Stimulated activated CD4-positive, alpha-beta T cell treated with anti-CD3 and anti-CD28 coated beads, Interleukin-12 subunit alpha, Interleukin-12 subunit beta, amount 100 ng/mL, for 4 hours (primary cell): ENCODE results near the gene ZBTB46.
"Not testable (repeated sequence)": the region's sequence is repeated elsewhere in the genome, so short reads cannot be mapped to it uniquely, and the experiment has no call there.

ENCODE experiments used
- DNase-seq: peaks from one replicate; pipeline ENCODE4 v3.0.0-alpha.2; 2020

The ZBTB46 gene

DNA sequence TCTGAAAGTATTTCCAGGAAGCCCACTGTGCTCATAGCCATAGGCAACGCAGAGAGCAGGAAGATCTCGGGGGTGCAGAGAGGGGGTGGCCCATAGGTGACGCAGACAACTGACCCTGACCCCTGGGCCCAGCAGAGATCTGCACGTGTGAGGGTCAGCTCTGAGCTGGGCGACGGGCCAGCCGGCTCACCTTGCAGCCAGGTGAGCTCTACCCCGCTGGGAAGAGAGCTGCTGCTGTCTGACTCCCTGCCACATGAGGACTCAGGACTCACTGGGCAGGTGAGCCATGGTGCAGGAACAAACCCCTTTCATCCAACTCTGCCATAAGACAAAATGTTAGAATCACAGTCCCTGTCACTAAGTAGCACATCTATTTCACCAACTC is 19.6 kb downstream of the ZBTB46 start:
- no peak for DNase-seq

DNA sequence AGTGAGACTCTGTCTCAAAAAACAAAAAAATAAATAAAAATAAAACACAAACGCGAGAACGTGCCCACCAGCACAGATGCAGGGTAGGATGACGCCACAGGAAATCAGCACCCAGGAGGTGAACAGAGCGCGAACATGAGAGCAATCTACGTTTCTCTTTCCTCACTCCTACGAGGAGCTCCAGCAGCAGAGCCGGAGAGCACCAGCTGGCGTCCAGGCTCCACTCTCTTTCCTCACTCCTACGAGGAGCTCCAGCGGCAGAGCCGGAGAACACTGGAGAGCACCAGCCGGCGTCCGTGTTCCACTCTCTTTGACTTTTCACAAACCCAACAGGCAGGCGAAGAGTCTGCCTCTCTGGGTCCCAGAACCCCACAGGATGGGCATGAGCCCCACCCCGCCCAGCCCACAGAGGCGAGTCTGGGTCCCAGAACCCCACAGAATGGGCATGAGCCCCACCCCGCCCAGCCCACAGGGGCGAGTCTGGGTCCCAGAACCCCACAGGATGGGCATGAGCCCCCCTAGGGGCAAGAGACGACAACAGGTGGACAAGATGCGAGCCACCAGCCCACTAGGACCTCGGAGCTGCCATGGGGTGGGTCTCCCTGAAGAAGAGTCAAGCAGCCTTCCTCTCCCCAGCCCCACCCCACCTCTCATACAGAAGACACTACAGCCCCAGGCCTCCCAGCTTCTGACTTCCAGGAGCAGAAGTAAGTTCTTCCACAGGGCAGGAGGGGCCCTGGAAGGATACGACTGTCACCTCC is 20.2 kb downstream of the ZBTB46 start:
- DNase-seq: no peak

DNA sequence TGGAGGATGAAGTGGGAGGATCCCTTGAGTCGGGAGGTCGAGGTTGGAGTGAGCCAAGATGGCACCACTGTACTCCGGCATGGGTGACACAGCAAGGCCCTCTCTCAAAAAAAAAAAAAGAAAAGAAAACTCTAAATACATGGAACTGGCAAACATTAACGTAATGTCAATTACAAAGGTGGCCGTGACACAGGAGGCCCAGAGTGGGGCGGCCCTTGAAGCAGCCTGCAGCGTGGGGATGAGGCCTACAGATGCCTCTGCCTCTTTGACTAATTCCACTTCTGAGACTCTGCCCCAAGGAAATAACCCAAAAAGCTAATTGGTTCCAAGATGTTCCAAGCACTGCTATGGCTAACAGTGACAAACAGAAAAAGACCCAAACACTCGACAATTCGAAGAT is 21.2 kb downstream of the ZBTB46 start:
- no peak for DNase-seq

DNA sequence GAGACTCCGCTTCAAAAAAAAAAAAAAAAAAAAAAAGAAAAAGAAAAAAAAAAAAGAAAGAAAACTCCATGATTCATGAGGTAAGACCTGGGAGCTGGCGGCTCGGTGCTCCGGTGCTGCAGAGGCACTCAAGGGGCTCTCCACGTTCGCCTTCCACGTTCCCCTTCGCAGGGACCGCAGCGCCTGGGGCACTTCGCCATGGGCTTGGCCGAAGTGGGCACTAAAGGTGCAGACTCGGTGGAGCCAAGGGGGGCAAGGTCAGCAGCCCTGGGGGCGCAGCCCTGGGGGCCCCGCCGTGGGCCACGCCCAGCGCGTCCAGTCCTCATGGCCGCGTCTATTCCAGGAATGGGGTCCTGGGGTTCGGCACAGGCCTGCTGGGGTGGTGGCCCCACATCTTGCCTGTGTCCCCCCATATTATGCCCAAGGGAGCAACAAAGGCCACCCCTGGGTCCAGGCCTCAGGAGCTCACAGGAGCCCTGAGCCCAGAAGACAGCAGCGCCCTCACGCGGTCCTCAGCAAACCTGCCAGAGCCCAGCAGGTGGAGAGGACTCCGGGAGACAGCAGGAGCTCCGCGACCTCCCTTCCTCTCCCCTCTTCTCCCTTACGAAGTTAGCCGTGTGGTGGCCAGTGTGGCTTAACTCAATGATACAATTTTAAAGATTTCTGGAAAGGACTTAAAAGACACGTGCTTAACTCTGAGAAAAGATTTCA is 21.9 kb downstream of the ZBTB46 start:
- no peak for DNase-seq

DNA sequence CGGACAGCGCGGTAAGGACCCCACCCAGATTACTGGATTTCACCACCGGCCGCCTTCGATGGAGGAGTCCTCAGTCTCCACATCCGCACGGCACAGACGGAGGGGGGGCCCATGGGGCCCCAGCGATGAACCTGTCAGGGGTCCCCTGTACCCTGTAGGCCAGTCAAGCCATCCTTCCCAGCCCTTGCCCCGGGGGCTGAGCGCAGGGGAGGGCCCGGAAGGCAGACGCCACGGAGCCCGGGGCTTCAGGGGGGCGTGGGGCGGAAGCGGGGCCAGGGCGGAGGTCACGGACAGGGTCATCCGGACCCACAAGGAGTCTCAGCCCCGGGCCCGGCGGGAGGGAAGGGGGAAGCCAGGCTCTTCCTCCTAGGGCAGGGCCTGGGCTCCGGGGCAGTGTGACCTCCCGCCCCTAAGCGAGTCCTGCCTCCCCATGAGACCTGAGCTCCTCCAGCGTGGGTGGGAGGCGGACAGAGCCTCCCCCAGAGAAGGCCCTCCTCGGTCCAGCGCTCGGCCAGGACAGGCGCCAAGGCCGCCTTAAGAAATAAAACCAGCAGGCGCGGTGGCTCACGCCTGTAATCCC is 22.8 kb downstream of the ZBTB46 start:
- no peak for DNase-seq

DNA sequence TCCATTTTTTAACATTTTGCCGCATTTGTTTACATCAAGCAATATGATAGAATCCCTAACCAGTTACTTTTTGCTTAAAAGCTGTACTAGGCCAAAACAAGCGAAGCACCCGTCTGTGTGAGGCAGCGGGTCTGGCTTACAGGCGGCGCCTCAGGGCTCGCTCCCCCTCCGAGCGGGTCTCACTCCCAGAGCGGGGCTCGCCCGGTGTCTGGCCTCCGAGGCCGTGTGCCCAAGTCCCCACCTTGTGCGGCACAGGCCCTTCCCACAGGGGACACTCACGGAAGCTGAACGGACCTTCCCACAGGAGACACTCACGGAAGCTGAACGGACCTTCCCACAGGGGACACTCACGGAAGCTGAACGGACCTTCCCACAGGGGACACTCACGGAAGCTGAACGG is 23.4 kb downstream of the ZBTB46 start:
- no peak for DNase-seq

DNA sequence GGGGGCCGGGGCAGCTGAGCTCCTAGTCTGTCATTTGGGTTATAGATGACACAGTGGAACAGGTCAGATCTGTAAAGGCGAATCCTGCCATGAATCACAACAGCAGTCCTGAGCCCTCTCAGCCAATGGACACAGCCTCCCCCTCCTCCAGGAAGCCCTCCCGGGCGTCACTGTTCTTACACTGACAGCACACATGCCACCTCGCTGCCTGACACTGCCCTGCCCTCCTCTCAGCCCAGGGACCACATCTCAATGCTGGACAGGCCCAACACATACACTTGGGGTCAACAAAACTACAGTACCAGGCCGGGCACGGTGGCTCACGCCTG is 26.8 kb downstream of the ZBTB46 start:
- no peak for DNase-seq

DNA sequence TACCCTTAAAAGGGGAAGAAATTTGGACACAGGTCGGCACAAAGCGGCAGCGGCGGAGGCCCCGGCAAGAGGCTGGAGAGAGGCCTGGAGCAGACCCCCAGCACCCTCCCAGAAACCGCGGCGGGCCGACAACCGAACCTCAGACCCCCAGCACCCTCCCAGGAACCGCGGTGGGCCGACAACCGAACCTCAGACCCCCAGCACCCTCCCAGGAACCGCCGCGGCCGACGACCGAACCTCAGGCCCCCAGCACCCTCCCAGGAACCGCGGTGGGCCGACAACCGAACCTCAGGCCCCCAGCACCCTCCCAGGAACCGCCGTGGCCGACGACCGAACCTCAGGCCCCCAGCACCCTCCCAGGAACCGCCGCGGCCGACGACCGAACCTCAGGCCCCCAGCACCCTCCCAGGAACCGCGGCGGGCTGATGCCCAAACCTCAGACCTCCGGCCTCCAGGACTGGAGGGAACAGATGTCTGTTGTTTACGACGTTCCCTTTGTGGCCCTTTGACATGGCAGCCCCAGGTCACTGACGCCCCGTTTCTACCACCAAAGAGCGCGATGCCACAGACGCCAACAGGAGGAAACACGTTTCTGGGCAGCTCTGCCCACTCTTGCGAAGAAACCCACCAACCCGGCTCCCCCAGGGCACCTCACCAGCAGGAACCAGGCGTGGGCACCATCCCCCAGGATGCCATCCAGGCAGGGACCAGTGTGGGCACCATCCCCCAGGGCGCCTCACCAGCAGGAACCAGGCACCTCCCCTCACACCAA is 28.4 kb downstream of the ZBTB46 start:
- DNase-seq: no peak

DNA sequence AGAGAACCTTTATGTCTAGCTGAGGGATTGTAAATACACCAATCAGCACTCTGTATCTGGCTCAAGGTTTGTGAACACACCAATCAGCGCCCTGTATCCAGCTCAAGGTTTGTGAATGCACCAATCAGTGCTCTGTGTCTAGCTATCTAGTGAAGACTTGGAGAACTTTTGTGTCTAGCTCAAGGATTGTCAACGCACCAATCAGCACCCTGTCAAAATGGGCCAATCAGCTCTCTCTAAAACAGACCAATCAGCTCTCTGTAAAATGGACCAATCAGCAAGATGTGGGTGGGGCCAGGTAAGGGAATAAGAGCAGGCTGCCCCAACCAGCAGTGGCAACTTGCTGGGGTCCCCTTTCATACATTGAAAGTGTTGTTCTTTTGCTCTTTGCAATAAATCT is 29.9 kb downstream of the ZBTB46 start:
- DNase-seq: not testable (repeated sequence)

DNA sequence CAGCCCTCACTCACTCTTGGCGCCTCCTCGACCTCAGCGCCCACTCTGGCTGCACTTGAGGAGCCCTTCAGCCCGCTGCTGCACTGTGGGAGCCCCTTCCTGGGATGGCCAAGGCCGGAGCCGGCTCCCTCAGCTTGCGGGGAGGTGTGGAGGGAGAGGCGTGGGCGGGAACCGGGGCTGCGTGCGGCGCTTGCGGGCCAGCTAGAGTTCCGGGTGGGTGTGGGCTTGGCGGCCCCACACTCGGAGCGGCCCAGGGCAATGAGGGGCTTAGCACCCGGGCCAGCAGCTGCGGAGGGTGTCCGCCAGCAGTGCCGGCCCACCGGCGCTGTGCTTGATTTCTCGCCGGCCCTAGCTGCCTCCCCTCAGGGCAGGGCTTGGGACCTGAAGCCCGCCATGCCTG is 30.7 kb downstream of the ZBTB46 start:
- DNase-seq: not testable (repeated sequence)

DNA sequence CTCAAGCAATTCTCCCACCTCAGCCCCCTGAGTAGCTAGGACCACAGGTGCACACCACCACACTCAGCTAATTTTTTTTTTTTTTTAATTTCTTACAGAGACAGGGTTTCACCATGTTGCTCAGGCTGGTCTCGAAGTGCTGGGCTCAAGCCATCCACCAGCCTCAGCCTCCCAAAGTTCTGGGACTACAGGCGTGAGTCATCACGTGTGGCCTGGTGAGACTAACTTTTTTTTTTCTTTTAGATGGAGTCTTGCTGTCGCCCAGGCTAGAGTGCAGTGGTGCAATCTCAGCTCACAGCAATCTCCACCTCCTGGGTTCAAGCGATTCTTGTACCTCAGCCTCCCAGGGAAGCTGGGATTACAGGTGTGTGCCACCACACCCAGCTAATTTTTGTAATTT is 31.9 kb downstream of the ZBTB46 start:
- not testable (repeated sequence) for DNase-seq

DNA sequence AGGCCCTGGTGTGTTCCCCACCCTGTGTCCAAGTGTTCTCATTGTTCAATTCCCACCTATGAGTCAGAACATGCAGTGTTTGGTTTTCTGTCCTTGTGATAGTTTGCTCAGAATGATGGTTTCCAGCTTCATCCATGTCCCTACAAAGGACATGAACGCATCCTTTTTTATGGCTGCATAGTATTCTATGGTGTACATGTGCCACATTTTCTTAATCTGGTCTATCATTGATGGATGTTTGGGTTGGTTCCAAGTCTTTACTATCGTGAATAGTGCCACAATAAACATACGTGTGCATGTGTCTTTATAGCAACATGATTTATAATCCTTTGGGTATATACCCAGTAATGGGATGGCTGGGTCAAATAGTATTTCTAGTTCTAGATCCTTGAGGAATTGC is 33.9 kb downstream of the ZBTB46 start:
- DNase-seq: not testable (repeated sequence)

DNA sequence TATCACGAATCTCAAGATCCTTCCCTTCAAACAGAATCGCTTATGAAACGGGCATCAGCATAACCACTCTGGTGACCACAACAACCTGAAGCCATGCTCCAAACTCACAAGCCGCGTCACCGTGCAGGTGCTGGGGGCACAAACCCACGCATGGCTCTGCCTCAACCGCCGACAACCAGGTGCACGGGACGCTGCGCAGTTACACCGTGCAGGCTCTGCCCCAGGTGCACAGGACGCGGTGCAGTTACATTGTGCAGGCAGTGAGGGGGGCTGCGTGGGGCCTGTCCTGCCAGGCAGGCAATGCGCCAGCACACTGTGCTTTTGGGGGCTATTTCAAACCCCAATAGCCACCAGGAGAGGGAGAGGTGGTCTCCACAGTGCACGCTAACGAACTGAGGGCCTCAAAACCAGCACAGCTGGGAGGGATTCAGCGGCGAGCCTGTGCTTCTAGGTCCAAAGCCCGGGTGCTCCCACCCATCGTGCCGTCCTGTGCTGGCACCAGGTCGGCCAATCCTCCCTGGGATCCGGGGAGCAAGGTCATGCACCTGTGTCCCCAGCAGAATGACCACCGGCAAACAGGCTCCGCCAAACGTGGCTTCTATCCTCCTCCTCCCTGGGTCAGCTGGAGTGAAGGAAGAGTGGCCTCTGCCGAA is 35.8 kb downstream of the ZBTB46 start:
- no peak for DNase-seq

DNA sequence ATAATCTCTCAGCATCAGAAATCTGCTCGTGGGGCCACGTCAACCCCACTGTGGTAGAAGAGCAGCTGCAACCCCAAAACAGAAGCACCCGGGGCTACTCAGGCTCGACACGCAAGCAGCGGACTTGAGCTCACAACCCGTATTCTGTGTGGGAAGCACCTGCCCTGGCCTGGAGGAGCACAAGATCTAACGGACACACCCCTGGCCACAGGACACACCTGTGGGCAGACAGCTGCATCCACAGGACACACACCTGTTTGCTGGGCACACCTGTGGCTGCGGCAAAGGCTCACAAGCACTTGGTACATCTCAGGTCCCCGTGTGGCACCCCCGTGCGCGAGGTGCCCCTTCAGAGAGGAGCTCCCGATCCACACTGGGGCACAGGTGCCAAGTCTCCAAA is 36.5 kb downstream of the ZBTB46 start:
- no peak for DNase-seq

DNA sequence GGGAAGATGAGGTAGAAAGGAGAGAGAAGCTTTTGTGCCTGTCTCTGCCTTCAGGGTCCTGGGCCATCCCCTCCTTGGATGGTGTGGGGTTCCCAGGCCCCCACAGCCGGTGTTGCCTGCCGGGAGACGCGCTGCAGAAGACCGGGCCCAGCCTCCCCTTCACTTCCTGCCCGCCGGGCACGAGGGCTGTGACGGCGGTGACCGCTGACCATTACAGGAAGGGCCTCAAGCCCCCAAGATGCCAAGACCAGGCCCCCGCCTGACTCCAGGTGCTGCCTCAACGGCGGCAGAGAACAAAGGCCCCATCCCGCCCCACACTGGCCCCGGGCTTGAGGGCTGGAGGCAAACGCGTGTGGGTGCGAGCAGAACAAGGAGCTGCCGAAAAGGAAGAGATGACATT is 38.2 kb downstream of the ZBTB46 start:
- no peak for DNase-seq

DNA sequence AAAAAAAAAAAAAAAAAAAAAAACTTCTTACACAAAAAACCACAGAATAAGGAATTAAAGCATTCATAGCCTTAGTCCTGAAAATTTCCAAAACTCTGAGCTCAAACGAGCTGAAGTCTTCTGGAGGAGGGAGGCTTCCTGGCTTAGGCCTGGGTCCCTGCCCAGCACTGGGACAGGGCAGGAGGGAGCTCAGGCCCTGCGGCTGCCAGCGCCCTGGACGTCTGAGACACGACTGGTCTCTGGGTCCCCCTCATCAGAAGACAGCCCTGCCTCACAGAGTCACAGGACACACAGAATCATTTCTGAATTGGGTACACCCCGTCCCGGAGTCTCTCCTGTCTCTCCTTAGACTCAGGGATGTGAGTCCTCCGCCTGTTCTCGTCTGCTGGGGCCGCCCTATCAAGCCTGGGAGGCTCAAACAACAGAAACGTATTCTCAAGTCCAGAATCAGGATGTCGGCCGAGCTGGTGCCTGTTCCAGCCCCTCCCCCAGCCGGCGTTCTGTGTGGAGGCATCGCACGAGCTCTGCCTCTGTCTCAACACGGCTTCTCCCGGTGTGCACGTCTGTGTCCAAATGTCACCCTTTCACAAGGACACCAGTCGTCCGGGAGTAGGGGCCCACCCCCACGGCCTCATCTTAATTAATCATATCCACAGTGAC is 39.4 kb downstream of the ZBTB46 start:
- no peak for DNase-seq

DNA sequence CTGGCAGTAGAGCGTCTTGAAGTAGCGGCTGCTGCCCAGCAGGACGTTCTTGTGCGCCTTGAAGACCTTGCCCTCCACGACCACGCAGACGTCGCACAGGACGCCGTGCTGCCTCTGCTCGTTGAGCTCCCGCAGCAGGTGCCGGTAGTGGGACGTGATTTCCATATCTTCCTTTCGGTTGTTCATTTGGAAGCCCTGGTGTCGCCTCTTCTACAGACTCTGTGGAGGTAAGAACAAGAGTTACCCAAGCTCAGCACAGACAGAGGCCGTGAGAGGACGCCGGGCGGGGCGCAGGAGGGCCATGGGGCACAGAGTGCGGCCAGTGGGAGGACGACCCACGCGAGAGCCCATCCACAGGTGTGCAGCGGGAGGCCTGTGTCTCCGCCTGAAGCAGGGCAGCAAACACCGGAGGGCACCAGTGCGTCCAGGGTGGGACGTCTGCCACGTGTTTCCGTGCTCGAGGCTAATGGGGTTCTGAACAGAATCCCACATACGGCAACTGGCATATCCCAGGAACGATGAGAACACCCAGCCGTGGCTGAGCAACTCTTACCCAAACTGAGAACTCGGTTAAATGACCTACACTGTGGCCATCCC is 40.4 kb downstream of the ZBTB46 start:
- no peak for DNase-seq

DNA sequence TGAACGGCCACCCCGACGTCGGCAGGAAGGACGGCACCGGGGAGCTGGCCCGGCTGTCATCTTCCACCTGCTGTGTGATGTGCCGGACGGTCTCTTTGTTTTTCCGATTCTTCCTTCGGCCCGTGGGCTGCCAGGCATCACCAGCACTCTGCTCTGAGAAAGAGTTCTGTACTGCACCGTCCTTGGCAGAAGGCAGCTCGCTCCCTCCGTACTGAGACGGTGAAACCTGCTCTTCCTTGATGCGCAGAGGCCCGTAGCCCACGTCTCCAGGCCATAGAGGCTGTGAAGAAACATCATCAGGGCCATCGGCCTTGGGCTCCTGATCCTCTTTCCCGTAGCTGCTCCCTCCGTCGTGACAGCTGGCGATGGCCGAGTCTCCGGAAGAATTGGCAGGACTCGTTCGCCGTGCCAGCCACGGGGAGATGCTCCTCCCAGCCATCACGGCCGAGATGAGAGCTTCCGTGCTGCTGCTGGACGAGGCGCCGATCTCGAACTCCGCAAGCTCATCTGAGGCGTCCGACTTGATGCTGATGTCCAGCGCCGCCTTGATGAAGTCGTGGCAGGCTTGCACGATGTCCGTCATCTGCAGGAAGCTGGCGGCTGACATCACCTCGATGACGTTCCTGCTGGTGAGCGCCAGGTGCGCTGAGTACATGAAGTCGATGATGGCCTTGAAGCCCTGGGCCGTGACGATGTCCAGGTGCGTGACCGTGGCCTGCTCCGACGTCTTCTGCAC is 41.1 kb downstream of the ZBTB46 start:
- no peak for DNase-seq

DNA sequence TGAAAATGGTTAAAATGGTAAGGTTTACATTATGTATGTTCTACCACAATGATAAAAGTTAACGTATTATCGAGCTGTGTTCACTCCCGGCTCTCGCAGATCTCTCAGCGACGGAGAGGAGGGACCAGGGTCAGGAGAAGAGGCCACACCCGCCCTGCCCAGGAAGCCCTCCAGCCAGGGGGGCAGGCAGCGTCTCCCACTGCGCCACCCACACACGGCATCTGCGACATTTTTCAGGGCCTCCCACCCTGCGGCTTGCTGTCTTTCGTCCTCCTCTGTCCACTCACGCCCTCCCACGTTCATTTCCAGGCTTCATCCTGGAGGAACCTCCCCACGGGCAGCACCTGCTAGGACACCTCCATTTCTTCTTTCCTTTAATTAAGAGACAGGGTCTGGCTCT is 43.3 kb downstream of the ZBTB46 start:
- no peak for DNase-seq

DNA sequence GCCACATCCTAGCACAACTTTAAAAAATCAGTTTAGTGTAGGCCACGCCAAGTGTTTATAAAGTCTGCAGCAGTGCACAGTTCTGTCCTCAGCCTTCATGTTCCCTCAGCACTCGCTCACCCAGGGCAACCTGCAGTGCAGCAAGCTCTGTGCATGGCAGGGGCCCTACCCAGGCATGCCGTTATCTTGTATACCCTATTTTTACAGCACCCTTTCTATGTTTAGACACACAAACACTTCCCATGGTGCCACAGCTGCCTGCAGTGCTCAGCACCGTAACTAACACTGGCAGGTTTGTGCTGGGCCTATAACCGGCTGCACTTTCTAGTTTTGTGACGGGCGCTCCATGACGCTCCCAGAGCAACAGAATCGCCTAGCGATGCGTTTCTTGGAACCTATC is 43.8 kb downstream of the ZBTB46 start:
- DNase-seq: no peak

DNA sequence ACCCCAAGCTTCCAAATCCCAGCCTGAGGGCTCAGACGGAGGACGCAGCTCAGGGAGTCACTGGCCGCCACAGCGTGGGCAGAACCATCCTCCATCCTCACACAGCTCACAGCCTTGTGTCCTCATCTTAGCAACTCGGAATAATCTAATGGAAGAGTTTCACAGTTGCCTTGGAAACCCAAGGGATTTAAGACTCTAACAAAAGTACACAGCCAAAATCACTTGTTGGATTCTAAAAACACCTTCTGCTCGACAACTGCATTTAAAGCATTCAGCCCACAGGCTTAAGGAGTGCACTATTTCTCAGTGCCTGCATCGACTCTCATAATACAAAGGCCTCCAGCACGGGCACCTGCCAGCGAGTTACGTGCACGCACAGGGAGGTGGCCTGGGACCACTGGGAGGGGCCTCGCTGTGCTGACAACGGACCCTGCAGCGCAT is 45.4 kb downstream of the ZBTB46 start:
- no peak for DNase-seq
